Activated CD8-positive, alpha-beta memory T cell treated with anti-CD3 and anti-CD28 coated beads for 24 hours (primary cell): ENCODE results near the gene RBM43.
"Not testable (repeated sequence)": the region's sequence is repeated elsewhere in the genome, so short reads cannot be mapped to it uniquely, and the experiment has no call there.

Source experiments
- DNase-seq: peaks from one replicate; pipeline ENCODE4 v3.0.0-alpha.2; 2020

RBM43 gene

DNA sequence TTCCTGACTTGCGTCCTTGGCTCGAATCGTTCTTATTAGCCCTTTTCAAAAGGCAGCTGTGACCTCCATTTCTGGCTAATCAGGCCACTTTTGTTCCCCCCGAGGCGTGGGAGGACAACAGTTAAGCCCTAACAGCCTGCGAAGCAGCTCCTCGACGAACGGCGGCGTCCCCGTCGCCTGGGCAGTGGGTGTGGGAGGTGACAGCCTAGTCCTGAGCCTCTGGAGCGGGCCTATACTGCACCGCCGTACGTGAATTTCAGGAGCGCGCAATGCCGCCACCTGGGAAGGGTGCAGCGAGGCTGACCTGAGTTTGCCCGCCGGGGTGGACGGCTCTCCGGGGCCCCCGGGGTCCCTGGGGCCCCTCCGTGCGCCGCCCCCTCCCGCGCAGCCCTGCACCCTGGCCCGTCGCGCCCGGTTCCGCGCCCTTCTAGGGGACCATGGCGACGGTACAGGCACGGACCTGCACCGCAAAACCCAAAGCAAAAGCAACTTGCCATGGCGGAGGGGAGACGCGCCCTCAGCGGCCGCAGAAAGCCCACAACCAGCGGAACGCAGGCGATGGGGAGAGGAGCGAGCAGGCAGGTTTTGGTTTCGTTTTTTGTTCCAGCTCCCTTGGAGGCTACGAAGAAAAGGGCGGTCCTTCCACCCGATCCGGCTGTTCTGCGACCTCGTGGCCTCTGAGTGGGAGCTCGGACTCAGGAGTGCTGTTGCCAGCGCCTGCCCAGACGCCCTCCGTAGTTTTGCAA lies at the start of gene RBM43:
TSS of gene RBM43 (minus strand) at position 633 of the 746 bp plus-strand sequence. CDS start at position 497, 136 bp downstream.
- peak; percentile 90 for DNase-seq

DNA sequence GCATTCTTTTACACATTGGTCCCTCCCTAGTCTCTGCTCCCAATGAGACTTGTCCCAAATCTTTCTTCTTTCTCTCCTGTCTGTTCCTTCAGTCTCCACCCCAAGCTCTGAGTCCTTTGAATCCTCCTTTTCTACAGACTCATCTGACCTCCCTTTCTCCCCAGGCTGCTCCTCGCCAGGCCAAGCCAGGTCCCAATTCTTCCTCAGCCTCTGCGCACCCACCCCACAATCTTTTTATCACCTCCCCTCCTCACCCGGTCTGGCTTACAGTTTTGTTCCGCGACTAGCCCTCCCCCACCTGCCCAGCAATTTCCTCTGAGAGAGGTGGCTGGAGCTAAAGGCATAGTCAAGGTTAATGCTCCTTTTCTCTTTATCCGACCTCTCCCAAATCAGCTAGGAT lies 48.6 kb upstream of the RBM43 start:
- not testable (repeated sequence) for DNase-seq

DNA sequence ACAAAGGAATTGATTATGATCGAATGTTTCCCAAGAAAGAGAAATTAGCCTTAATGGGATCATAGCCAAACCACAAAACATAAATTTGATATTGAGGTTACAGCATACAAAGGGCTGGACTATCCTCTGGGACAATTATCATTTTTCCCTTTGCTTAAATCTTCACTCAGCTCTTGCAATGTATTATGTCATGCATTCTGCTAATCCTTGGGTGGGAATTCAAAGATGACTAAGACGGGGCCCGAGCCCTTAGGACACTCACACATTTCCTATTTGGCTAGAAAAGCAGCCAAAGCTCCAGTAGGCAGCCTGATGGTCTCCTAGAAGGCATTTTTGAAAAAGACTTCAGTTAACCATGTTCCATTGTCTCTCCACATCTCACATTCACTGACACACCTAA lies 45.0 kb upstream of the RBM43 start:
- DNase-seq, result no peak

DNA sequence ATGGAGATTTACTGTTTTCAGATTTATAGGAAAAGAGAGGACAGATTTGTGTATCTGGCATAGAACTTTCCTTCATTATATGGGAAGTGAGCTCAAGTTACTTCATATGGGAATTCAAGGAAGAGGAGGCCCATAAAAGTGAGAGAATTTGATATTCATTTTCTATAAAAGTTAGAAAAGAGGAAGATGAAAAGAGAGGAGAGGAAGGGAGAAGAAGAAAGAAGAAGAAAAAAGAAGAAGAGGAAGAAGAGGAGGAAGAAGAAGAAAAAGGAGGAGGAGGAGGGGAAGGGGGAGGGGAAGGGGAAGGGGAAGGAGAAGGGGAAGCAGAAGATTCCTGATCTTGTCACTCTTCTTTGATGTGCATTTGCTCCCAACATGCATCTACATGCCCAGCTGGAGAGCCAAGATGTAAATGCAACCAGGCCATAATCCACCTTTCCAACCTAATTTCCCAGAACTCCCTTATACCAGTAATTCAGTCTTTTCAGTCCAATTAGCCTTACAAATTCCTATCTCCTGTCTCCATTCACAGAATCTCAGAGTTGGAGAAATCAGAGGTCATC lies 43.5 kb upstream of the RBM43 start:
- DNase-seq, result no peak

DNA sequence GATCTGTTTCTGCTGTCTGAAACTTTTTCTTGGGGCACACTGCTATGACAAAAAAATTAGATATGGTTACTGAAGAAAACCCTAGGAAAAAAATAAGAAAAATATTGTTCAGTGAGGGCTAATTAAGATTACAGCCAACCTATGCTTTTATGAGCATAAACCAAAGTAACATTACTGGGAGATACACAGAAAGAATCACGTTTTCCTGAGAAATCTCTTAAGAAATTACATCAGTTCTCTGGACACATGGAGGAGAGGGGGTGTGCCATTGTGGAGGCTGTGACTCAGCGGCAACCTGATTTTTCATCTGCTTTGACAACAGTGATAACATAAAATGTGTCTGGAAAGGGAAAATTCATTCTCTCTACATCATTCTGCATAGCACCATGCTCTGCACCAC lies 41.2 kb upstream of the RBM43 start:
- no peak for DNase-seq

DNA sequence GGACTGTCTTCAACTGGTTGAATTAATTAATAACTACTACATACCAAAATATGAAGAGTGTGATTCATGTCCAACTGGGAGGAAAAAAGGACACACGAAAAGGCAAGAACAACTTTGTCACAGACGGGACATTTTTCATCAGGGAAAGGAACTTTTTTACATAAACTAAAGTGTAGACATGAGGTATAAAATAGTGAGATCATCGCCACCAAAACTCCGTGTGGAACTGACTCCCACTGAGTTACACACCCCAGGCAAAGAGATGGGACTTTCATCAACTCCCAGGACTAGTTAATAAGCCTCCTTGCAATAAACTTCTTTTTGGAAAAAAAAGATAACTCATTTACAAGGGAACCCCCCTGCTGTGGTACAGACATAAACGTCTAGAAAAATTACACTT lies 40.7 kb upstream of the RBM43 start:
- DNase-seq, result no peak

DNA sequence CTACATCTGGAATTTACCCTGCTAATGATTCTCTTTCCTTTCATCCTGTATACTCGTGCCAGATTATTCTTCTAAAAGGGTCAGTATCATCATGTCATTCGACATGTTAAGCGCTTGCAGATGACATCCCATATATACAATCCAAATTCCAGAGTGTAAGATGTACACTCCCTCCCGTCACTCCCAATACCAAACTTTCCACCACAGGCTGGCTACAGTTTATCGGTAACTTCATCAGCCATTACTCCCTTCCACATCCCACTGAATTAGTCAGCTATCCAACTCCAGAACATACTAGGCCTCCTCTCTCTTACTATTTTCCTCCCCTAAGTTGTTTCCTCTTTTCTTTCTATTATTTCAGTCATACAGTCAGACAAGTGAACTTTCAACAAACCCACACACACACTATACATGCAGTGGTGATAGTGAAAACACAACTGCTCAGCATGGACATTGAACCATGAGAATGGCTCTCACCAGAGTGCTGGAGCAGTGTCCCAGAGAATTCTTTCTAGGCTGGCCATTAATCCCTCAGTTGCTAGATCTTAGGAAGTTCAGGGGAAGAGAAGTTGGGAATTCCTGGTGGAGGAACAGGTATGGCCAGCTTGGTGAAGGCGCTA lies 38.4 kb upstream of the RBM43 start:
- DNase-seq, result no peak

DNA sequence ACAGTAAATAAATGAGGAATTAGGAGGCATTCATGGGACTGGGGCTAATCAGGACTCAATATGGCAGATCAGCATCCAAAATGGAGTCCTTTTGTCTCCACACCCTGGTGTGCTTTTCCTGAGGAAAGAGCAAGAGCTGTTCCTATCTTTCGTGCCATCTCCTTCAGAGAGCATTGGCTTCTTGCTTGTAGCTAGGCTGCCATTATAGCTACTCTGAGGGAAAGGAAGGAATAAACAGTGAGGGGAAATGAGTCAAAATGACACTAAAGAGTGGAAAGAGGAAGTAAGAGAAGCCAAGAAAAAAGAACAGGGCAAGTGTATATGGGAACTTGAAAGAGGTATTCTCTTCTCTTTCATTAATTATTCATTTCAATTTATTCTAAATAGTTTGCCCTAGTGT lies 36.2 kb upstream of the RBM43 start:
- no peak for DNase-seq

DNA sequence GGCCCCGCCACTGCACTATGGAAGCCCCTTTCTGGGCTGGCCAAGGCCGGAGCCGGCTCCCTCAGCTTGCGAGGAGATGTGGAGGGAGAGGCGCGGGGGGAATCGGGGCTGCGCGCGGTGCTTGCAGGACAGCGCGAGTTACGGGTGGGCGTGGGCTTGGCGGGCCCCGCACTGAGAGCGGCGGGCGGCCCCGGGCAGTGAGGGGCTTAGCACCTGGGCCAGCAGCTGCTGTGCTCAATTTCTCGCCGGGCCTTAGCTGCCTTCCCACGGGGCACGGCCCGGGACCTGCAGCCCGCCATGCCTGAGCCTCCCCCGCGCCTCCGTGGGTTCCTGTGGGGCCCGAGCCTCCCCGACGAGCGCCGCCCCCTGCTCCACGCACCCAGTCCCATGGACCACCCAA lies 34.3 kb upstream of the RBM43 start:
- DNase-seq, result not testable (repeated sequence)

DNA sequence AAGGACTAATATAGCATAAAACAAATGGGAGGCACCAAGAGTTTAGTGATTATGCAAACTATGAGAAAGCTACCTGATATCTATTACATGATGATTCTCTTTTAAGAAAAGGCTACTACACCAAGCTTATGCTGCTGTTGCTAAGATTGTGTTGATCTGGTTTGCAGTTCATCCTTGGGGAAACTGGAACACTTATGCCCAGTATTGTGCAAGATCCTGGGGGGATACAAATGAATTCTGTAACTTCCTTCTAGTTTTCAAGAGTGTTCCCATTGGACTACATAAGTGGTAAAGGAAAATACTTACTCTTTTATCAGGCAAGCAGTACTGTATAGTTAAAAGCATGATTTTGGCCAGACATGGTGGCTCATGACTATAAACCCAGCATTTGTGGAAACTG lies 30.9 kb upstream of the RBM43 start:
- no peak for DNase-seq

DNA sequence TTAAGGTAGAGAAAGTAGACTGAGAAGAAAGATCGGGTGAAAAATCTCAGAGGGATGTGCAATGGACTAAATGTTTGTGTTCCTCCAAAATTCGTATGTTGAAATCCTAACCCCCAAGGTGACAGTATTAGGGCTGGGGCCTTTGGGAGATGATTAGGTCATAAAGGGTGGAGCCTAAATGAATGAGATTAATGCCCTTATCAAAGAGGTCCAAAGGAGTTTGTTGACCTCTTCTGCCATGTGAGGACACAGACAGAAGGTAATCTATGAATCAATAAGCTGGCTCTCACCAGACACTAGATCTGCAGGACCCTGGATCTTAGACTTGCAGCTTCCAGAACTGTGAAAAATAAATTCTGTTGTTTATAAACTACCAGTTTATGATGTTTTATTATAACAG lies 30.5 kb upstream of the RBM43 start:
- DNase-seq, result no peak

DNA sequence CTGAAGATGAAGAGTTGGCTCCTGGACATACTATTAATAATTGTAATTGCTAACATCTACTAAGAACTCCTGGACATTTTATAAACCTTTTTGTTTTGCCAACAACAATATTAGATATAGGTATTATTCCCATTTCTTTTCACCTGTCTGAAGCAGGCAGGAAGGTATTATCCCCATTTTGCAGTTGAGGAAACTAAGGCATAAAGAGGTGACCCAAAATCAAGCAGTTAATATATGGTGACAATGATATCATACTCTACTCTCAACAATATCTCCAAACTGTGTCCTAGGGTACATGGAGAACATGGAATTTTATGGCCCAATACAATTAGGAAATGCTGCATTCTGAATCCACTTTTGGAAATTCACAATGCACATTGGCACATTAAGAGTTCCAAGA lies 29.6 kb upstream of the RBM43 start:
- no peak for DNase-seq

DNA sequence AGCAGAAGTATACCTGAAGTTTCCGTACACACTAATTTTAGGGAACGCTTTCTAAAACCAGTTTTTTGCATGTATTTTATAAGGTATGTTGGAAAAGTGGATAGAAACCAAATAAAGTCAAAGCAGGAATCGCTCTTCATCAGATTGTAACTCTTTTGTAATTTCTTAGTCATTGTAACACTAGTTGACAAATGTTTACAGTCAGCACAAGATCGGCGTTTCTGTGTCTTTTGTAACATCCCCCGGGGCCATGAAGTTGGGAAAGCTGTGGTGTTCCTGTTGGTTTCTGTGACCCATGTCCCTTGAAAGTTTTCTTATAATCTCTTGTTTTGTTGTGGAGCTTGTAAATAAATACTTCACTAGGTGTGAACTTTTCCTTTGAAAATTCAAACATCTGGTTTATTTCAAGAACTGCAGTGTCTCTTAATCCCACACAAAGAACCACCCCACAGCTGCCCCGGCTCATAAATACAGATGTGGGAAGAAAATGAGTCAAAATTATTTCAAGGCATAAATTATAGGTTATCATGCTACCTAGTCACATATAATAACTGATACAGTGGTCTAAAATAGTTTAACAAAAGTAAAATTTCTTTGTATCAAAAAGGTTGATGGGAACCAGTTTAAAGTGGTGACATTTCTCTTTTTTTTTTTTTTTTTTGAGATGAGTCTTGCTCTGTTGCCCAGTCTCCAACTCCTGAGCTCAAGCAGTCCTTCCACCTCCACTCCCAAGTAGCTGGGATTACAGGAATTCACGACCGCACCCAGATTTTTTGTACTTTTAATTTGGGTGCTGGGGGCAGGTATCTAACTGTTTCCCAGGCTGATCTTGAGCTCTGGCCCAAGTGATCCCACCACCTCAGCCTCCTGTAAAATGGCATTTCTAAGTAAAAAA lies 28.6 kb upstream of the RBM43 start:
- peak; percentile 61 for DNase-seq

DNA sequence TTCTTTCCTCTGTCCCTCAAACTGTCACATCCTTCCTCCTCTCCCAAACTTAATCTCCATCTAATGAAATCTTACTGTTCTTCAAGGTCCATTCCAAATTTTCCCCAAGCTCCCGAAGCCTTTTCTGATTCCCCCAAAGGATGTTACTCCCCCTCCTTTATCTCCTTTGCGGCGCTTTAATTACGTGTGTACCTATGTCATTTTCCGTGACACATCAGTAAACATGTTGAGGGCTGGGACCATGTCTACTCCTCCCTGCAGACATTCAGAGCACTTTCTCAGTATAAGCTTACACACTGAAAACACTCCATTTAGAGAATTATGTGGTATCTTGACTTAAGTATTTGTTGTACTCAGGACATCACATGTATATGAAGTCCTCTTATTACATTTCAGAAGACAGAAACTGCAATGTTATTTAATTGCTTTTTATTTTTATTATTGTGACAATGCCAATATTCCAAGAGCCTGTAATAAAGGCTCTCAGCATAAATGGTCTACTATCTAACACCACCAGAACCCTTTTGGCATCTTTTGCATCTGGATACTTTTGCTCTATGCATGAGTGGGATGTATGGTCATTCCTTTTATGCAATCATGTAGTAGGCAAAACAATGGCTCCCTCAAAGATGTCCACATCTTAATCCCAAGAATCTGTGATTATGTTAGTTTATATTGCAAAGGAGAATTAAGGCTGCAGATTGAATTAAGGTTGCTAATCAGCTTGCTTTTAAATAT lies 26.0 kb upstream of the RBM43 start:
- DNase-seq, result no peak

DNA sequence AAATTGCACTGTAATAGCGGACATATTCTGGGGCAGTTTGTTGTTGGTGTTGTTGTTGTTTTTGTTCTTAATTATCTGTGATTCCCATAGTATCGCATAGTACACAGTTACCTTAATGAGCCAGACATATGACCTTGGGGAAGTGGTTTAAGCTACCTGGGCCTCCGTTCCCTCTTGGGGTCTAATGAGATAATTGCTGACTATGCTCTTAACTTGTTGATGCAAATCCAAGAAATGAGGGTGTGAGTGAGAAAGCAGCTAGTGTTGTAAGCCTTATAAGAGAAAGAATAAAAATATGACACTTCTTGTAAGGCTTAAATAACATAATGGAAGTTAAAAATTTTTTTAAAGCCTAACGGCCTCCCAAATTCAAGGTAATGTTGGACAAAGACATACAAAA lies 20.7 kb upstream of the RBM43 start:
- no peak for DNase-seq

DNA sequence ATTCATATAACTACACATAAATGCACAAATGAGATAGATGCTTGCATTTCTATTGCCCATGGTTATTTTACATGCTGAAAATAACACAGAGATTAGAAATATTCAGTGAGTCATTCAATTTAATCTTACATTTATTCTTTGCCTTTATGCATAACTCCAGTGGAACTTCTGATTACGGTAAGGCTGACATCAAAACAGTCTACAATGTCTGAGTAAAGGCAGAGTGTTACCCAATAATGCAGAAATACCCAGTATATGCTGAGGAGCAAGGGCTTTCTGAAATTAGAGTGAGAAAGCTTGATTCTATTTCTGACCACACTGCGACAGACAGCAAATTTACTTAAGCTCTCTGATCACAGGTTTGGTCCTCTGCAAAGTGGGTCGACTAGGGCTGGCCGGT lies 18.6 kb upstream of the RBM43 start:
- no peak for DNase-seq

DNA sequence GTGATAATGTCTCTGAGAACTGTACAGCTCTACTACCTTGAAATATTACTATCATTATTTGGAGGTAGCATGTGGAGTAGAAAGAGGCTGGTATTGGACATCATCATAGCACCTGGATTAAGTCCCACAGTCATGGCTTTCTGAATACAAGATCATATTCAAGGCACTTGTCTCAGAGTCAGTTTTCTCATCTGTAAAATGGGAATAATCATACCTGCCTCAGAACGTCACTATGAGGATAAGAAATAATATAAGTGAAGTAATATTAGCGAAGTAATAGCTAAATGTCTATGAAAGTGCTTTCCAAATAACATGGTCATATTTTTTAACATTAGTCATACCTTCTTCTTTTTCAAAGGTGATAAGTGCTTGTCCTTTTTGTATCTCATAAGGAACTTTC lies 16.8 kb upstream of the RBM43 start:
- DNase-seq, result no peak

DNA sequence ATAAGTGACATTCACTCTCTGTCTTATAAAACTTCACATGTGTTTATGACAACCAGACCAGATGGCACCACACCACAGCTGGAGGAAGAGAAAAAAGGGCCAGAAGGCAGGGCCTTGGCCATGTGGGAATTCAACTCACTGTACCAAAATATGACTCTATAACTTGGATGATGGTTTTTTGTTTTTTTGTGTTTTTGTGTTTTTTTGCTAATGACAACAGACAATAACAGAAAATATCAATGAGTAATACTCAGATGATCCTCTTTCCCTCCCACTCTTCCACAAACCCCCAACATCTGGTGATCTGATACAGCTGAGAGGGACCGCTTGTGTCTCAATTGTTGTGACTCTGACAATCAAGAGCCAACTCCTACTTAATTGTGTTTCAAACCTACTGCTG lies 15.4 kb upstream of the RBM43 start:
- no peak for DNase-seq

DNA sequence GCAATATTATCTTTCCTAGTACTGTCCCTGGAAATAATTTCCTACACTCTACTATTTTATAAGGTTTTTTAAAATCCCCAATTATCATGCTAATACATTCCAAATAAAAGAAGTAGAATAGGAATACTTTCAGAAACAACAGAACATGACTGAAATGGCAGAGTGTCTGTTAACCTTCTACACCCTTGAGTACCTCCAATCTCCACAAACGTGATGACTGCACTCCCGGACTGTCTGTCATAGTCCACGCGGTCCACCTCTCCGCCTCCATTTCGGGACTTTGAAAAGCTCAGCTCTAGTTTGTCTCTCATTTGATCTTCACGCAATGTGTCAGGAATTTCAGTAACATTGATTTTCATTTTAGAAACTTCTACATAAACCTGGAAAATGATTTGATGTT lies 13.6 kb upstream of the RBM43 start:
- DNase-seq, result no peak

DNA sequence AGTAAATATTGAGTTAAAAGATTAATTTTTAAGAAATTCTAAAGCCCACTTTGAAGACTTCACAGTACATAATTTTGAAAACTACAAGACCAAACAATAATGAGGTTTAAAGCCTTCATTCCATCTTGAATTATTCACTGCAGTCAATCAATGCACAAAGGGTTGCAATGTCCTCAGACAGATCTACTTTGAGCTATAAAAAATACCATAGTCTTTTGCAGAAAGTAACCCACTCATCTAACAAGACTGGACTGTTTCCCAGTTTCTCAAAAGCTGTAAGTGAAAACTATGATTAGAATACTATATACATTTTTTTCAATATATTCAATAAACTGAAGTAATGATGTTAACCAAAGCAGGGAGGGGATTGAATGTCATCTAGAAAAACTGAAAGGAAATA lies 10.2 kb upstream of the RBM43 start:
- no peak for DNase-seq

DNA sequence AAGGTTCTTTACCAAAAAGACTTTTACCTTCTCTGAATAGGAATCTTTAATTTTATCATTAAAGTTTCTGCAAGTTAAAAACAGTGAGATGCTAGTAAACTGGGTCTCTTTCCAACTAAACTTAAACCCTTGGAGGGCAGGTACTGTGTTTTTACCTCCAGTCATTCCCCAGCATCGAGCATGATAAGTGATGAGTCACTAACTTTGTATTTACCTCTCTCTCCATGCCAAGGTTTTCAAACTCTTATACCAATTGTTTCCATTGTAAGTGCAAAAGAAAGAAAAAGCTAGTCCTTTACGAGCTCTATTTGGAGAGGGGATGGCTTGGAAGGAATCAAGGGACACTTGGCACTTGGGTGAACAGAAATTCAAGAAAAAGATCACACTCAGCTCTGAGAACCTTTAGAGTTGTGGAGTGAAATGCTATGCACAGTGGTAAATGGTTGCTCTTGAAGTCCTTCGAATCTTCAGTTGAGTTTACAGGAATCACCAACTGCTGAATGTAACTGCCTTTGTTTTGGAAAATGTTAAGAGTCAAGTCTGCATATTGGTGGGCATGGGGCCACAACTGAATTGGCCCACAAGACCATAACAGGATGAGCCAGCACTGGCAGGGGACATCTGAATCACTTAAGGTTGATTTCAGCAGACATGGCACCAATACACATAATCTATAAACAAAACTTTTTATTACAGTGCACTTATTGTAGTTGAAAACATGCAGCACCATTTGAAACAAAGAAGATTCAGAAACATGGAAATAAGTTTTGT lies 8.3 kb upstream of the RBM43 start:
- DNase-seq, result no peak

DNA sequence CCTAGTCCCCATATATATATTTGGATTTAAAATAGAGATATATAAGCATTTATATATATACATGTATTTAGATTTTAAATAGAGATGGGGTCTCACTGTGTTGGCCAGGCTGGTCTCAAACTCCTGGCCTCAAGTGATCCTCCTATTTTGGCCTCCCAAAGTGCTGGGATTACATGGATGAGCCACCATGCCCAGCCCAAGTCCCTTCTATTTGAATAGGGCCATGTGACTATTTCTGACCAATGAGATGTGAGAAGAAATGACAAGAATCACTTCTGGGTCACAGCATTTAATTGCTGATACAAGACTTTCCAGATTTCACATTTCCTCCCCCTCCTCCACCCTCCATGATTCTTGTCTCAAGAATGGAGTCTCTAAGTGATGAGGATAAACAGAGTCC lies 6.4 kb upstream of the RBM43 start:
- no peak for DNase-seq
